Neural progenitor cell (in vitro differentiated cells): ENCODE measurements around the gene ITGAX.

Source experiments
- EZH2 ChIP-seq: fragments of 200-600 bp; sonication (generic); IDR thresholded peaks from 2 replicates; pipeline ENCODE4 v1.6.1; 2017; ENCODE audit warnings: antibody characterized with exemption, mild to moderate bottlenecking, moderate library complexity
- EZH2phosphoT487 ChIP-seq: fragments of 200-600 bp; sonication (generic); IDR thresholded peaks from 2 replicates; pipeline ENCODE4 v1.6.1; 2017; ENCODE audit warnings: antibody characterized with exemption
- TF ChIP-seq, protein P1 (sequence below): fragments of 200-600 bp; sonication (generic); IDR thresholded peaks from 2 replicates; pipeline ENCODE4 v1.5.1; 2017; ENCODE audit warnings: antibody characterized with exemption, mild to moderate bottlenecking

DNA sequence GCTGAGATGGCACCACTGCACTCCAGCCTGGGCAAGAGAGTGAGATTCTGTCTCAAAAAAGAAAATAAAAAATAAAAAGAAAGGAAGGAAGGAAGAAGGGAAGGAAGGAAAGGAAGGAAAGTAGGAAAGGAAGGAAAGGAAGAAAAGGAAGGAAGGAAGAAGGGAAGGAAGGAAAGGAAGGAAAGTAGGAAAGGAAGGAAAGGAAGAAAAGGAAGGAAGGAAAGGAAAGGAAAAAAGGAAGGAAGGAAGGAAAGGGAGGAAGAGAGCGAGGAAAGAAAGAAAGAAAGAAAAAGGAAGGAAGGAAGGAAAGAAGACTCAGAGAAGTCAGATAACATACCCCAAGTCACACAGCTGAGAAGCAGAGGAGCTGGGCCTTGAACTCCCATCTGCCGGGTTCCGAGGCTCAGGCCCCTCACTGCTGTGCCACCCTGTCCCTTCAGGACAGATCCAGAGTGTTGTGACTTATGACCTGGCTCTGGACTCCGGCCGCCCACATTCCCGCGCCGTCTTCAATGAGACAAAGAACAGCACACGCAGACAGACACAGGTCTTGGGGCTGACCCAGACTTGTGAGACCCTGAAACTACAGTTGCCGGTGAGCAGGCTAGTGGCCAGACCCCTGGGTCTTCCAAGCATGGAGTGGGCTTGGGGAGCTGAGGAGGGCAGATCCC is 30.9 kb upstream of the ITGAX start:
- TF ChIP-seq, protein P1, sequence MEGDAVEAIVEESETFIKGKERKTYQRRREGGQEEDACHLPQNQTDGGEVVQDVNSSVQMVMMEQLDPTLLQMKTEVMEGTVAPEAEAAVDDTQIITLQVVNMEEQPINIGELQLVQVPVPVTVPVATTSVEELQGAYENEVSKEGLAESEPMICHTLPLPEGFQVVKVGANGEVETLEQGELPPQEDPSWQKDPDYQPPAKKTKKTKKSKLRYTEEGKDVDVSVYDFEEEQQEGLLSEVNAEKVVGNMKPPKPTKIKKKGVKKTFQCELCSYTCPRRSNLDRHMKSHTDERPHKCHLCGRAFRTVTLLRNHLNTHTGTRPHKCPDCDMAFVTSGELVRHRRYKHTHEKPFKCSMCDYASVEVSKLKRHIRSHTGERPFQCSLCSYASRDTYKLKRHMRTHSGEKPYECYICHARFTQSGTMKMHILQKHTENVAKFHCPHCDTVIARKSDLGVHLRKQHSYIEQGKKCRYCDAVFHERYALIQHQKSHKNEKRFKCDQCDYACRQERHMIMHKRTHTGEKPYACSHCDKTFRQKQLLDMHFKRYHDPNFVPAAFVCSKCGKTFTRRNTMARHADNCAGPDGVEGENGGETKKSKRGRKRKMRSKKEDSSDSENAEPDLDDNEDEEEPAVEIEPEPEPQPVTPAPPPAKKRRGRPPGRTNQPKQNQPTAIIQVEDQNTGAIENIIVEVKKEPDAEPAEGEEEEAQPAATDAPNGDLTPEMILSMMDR: no peak
- TF ChIP-seq EZH2: no peak
- TF ChIP-seq EZH2phosphoT487: no peak
